ENCODE measurements around the gene HOTAIR. TPM values are rescaled to one million over a fixed set of nuclear protein-coding genes. Genes with fewer than 3 reads are reported as not detected.

HOTAIR gene
- polyA plus RNA-seq, 1 donor from 2014 or later, result not detected

GRCh38 chr12:53949631-53950436 is 24.9 kb downstream of the HOTAIR start:
- H3K79me2 ChIP-seq (replicated peaks; ENCODE audit: insufficient read depth, low read length), result no peaks in the 10 kb centered on the region
- H3K9me2 ChIP-seq (ENCODE audit: insufficient read depth, low read length), result no peaks in the 10 kb centered on the region
- no peak overlapping the region for H3K9ac ChIP-seq (ENCODE audit: low read length)
- no peaks in the 10 kb centered on the region for H3K9me3 ChIP-seq (ENCODE audit: low read length)
- H3K27me3 ChIP-seq (ENCODE audit: insufficient read depth, low read depth, low read length), result peaks cover 100% of the 10 kb centered on the region
- no peaks in the 10 kb centered on the region for H3F3A ChIP-seq (ENCODE audit: insufficient read depth, low read length, poor library complexity, severe bottlenecking)
- no peaks in the 10 kb centered on the region for H4K20me1 ChIP-seq (ENCODE audit: insufficient read depth)
- no peak overlapping the region for H3K4me3 ChIP-seq (ENCODE audit: low read length)
- no peak overlapping the region for H2AFZ ChIP-seq (ENCODE audit: low read depth, low read length)
- TF ChIP-seq TAF1 (IDR thresholded peaks at IDR 0.05; ENCODE audit: low read depth), result no peak
- no peak overlapping the region for H3K4me2 ChIP-seq (ENCODE audit: low read length)
- no peaks in the 10 kb centered on the region for H3K36me3 ChIP-seq (ENCODE audit: insufficient read depth, low read length)
- H3K27ac ChIP-seq (ENCODE audit: low read length), result no peak overlapping the region

GRCh38 chr12:53948650-53949593 is 25.8 kb downstream of the HOTAIR start:
- Histone ChIP-seq H3K79me2 (replicated peaks; ENCODE audit: insufficient read depth, low read length) (no peaks in the 10 kb centered on the region), H3K4me3 (ENCODE audit: low read length) (no peak overlapping the region), H3K9ac (ENCODE audit: low read length) (no peak overlapping the region), H4K20me1 (ENCODE audit: insufficient read depth) (no peaks in the 10 kb centered on the region), H3K27ac (ENCODE audit: low read length) (no peak overlapping the region), H3K9me3 (ENCODE audit: low read length) (no peaks in the 10 kb centered on the region), H3F3A (ENCODE audit: insufficient read depth, low read length, poor library complexity, severe bottlenecking) (no peaks in the 10 kb centered on the region), H3K4me2 (ENCODE audit: low read length) (no peak overlapping the region), H3K9me2 (ENCODE audit: insufficient read depth, low read length) (no peaks in the 10 kb centered on the region), H3K36me3 (ENCODE audit: insufficient read depth, low read length) (no peaks in the 10 kb centered on the region), H3K27me3 (ENCODE audit: insufficient read depth, low read depth, low read length) (peaks cover 100% of the 10 kb centered on the region), H2AFZ (ENCODE audit: low read depth, low read length) (no peak overlapping the region)
- no peak for TF ChIP-seq RAD21 (conservative IDR thresholded peaks at IDR 0.05)
- TF ChIP-seq TAF1 (IDR thresholded peaks at IDR 0.05; ENCODE audit: low read depth), result no peak
- TF ChIP-seq MXI1 (conservative IDR thresholded peaks at IDR 0.05; ENCODE audit: poor library complexity, severe bottlenecking), result no peak
- no peak for TF ChIP-seq SMC3 (conservative IDR thresholded peaks at IDR 0.05; ENCODE audit: poor library complexity)
- no peak for TF ChIP-seq EP300 (conservative IDR thresholded peaks at IDR 0.05; ENCODE audit: poor library complexity, severe bottlenecking)
- no peak for TF ChIP-seq POLR2AphosphoS5 (IDR thresholded peaks at IDR 0.05)
- no peak for TF ChIP-seq CTCF (IDR thresholded peaks at IDR 0.05; ENCODE audit: poor library complexity, severe bottlenecking)
- no peak for TF ChIP-seq REST (IDR thresholded peaks at IDR 0.05; ENCODE audit: borderline replicate concordance)
- TF ChIP-seq EZH2 (IDR thresholded peaks at IDR 0.05; ENCODE audit: borderline replicate concordance, insufficient read depth, low read length, poor library complexity, severe bottlenecking), result no peak
